COLO668 (cell line): Measurements from ENCODE around the gene FBXL2.
"Not testable (repeated sequence)": the region's sequence is repeated elsewhere in the genome, so short reads cannot be mapped to it uniquely, and the experiment has no call there.

ENCODE experiments used
- DNase-seq: peaks from one replicate; lab custom pipeline; 2025; ENCODE audit not compliant: unreplicated experiment; lab: John Stamatoyannopoulos, UW

The FBXL2 gene

DNA sequence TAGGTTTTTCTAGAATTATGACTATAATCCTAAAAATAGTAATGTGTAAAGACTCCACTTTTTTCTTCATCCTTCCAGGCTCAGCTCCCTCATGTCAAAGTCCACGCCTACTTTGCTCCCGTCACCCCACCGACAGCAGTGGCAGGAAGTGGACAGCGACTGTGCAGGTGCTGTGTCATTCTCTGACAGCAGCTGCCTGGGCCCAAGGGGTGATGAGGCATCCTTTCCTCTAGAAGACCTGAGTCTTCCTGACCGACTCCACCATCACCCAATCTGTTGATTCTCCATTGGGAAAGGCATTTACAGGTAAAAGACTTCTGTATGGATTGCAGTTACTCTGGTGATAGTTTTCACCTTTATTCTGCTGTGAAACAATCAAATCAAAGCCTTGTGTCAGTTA, 108.2 kb downstream of the FBXL2 start:
- DNase-seq, result no peak

DNA sequence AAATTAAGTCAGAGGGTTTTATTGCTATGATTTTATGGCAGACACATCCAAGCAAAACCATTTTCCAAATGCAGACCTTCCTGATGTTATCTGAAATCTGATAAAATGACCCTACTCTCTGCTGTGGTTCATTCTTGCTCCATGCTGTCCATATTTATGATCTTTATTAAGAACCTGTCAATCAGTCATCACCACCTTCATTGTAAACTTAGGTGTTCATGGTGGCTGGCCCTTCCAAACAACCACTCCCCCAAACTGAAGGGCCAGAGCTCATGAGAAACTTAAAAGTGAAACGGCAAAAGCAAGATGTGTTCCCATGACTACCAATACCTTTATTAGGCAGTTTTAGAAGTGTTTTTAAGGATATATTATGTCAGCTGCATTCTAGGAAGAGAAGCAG, 109.4 kb downstream of the FBXL2 start:
- DNase-seq, result no peak

- DNase-seq, result no peak
Observed at GRCh38 chr3:33388374-33389100, 111.3 kb downstream of the FBXL2 start.

DNA sequence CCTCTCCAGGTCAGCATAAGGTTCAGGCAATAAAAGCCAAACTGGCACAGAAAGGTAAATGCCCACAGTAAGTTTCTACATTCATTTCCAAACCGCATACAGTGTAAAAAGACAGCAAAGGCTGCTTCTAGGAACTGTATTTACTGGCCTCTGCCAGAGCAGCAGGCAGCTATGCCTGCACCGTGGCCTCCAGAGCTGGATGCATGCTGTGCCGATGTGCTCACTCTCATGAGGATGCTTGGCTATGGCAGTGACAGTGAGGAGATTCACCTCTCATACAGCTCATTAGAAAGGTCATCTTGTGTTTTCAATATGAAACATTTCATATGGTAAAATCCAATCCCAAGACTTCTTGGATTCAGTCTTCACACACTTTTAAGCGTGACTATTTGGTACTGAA, 112.7 kb downstream of the FBXL2 start:
- no peak for DNase-seq

GRCh38 chr3:33391255-33391995, 114.2 kb downstream of the FBXL2 start:
- DNase-seq, result no peak

GRCh38 chr3:33392144-33392543, 114.9 kb downstream of the FBXL2 start:
- DNase-seq, result no peak

DNA sequence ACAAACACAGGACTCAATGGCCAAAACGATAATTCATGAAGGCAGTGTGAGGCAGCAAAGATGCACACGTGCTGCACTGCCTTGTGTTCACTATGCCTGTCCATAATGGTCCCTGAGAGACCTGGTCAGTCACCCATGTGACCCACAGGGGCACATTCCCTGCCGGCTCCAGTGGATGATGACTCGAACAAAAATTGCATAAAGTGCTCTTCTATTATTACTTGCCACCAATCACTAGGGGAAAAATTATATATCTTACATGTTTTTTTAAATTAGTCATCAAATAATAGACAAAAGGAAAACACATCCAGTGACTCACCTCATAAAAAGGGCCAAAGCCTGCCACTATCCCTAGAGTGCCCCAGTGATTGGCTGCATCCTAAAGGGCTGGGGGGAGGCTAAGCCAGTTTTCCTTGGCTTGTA, 115.5 kb downstream of the FBXL2 start:
- DNase-seq, result no peak

DNA sequence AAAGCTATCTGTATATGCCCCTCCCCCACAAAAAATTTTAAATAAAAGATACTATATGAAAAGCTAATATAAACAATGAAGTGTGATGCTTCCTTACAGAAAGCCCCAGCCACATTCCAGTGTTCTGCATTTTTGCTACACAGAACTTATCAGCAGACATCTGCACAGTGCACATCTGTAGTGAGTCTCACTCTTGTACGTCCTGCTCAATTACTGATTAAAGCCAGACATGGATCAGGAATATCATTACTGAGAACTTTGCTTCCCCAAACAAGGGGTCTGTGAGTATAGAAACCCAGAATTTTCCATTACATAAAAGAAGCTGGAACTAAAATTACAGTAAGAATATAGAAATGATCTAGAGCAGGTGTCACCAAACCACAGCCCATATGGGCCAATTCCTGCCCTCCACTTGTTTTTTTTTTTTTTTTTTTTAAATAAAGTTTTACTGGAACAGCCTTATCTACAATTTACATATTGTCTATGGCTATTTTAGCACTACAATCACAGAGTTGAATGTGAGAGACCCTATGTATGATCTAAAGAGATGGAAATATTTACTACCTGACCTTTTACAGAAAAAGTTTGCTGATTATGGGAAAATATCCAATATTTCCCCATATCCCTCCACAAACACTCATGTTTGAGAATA, 117.3 kb downstream of the FBXL2 start:
- DNase-seq, result no peak

- no peak for DNase-seq
Observed at GRCh38 chr3:33395900-33396299, 118.7 kb downstream of the FBXL2 start.

DNA sequence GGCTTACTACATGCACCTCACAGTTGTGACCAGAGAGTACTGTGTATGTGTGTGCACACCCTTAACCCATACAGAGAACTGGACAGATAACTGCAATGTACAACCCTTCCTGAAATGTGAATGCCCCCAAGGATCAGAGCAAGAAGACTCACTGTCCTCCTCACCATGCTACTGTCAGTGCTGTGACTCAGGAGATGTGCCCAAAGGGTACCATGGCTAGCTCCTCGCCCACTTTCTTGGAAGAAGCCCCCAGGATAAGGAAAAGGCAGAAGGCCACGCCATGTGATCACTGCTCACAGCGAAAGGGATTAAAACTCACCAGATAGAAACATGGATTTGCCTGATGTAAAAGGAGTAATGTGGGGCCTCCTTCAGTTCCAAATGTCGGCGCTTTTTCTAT, 121.2 kb downstream of the FBXL2 start:
- DNase-seq, result no peak

DNA sequence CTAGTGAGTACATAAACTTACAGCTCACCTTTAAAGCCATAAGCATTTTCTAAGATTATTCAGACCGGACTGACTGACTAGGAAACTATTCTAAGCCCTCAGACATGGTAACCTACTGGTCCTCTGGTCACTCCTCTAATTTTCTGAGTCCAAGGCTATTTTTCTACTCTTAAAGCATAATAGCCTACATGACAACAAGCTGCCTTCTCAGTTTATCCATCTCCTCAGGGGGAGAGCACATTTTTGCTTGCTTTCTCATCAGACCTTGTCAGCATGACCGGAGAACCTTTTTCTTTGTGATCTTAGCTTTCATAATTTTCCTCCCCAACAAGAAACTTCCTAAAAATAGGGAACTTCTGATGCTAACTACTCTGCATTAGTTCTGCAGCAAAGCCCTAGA, 124.5 kb downstream of the FBXL2 start:
- DNase-seq, result no peak

DNA sequence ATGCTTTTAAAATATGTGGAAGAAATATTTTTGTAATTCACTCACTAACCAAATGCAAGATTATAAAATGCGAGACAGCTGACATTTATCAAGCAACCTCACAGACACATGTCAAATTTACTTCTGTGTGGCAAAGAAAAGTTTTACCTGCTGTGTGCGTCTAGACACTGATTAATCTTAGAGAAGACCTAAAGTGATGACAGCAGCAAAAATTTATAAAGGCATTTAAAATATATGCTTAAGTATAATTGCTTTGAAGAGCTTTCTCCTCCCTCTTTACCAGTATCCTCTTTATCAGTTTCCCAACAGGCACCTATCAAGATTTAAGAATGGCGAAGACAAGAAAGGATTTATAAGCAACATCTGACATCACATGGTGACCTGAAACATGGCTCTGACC, 125.7 kb downstream of the FBXL2 start:
- DNase-seq, result no peak

DNA sequence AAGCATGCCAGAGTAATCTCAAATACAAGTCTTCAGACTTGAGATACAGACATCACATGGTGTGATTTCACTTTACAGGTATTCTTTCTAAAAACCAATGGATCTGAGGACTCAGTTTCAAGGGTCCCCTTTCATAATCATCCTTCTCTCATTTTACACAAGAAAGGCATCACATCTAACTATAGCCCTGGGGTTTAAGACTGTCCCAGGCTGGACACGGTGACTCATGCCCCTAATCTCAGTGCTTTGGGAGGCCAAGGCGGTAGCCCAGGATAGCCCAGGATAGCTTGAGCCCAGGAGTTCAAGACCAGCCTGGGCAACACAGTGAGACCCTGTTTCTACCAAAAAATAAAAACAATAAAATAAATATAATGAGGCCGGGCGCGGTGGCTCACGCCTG, 126.5 kb downstream of the FBXL2 start:
- no peak for DNase-seq

DNA sequence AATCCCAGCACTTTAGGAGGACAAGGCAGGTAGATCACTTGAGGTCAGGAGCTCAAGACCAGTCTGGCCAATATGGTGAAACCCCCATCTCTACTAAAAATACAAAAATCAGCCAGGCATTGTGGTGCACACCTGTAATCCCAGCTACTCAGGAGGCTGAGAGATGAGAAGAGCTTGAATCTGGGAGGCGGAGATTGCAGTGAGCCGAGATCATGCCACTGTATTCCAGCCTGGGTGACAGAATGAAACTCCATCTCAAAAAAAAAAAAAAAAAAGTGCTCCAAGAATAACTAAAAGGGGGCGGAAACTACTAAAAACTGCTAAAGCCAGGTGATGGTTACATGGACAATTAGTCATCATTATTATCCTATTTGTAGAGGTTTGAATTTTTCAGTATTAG, 133.6 kb downstream of the FBXL2 start:
- not testable (repeated sequence) for DNase-seq

DNA sequence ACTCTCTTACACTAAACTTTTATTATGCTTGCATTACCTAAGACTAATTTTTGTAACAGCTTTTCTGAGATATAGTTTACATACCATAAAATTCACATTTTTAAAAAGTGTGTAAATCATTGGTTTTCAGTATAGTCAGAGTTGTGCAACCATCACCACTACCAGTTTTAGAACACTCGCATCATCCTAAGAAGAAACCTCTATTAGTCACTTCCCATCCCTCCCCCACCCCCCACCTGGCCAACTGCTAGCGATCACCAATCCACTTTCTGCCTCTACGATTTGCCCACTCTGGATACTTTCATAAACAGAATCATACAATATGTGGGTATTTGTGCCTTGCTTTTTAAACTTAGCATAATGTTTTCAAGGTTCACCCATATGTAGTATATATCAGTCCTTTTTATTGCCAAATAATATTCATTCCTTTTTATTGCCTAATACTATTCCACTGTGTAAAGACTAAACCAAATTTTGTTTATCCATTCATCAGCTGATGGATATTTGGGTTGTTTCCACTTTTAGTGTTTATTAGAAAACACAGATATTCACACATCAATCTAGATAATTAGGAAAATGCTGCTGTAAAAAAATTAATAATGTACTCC, 139.9 kb downstream of the FBXL2 start:
- DNase-seq, result no peak

- DNase-seq, result no peak
Observed at GRCh38 chr3:33419948-33420347, 142.7 kb downstream of the FBXL2 start.

GRCh38 chr3:33420966-33421365, 143.7 kb downstream of the FBXL2 start:
- no peak for DNase-seq

DNA sequence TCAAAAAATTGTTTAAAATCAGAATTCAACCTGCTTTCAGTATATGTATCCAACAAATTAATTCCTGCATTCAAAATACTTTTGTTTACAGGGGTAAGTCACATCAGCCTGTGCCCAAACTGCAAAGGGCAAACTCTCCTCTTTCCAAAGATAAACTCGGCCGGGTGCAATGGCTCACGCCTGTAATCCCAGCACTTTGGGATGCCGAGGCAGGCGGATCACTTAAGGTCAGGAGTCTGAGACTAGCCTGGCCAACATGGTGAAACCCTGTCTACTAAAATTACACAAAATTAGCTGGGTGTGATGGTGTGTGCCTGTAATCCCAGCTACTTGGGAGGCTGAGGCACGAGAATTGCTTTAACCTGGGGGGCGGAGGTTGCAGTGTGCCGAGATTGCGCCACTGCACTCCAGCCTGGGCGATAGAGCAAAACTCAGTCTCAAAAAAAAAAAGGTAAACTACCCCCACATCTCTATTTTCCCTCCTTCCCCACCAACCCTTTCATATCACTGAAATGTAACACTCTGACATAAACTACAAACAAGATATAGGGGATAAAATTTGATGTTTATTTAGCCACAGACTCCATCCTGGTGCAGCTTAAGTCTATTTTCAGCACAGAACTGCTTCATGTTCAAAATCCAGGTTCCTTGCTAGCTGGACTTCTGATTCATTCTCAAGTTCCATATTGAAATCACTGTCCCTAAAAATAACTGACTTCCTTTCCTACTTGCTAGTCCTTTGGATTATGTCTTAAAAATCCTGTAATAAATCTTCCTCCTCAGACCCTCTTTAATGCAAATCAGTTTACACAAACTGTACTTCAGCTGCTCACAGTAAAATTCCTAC, 147.6 kb downstream of the FBXL2 start:
- no peak for DNase-seq

DNA sequence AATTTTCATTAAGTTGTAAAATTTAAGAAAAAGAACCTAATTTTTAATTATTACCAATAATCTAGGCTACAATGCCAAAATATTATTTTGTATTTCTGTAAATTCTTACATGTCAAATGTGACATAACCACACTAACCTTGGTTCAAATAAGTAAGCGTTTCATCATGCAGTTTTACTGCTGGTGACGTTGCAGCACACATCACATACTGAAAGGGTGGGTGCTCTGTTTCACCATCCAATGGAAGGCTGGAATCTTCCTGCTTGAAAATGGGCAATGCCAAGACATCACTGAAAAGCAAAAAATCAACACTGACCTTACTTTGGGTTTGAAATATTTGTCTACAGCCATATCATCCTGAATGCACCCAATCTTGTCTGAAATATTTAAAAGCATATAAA, 148.2 kb downstream of the FBXL2 start:
- no peak for DNase-seq

GRCh38 chr3:33426068-33426467, 148.8 kb downstream of the FBXL2 start:
- no peak for DNase-seq
